HEK293T (cell line): ENCODE results near the gene NDE1.

Experiments used
- CTCF ChIA-PET: fragments of 350-600 bp; formaldehyde crosslinking; extraction: SDS; loops from one replicate; lab custom pipeline; 2021; ENCODE audit warnings: antibody characterized with exemption, inconsistent platforms; lab: Yijun Ruan, JAX
- POLR2A ChIA-PET: fragments of 350-600 bp; formaldehyde crosslinking; extraction: SDS; loops from one replicate; lab custom pipeline; 2020; ENCODE audit warnings: antibody characterized with exemption, inconsistent platforms; lab: Yijun Ruan, JAX
- DNase-seq: peaks from one replicate; pipeline ENCODE4 v3.0.0; 2012; ENCODE audit warnings: mixed read lengths; ENCODE audit errors: extremely low spot score
- ARNT ChIP-seq: fragments of 450-650 bp; IDR thresholded peaks from 2 replicates; pipeline ENCODE4 v1.6.1; 2017; ENCODE audit warnings: mild to moderate bottlenecking
- BHLHE40 ChIP-seq: fragments of 450-650 bp; IDR thresholded peaks from 2 replicates; pipeline ENCODE4 v1.6.1; 2016; ENCODE audit warnings: mild to moderate bottlenecking, moderate library complexity, borderline replicate concordance
- CTBP1 ChIP-seq: fragments of 450-650 bp; IDR thresholded peaks from 2 replicates; pipeline ENCODE4 v1.6.1; 2016; ENCODE audit warnings: borderline replicate concordance
- ELF4 ChIP-seq: fragments of 450-650 bp; IDR thresholded peaks from 2 replicates; pipeline ENCODE4 v1.6.1; 2017; ENCODE audit warnings: antibody characterized with exemption
- FOXA1 ChIP-seq: fragments of 450-650 bp; IDR thresholded peaks from 2 replicates; pipeline ENCODE4 v1.6.1; 2016; ENCODE audit warnings: mild to moderate bottlenecking
- FOXK2 ChIP-seq: fragments of 450-650 bp; IDR thresholded peaks from 2 replicates; pipeline ENCODE4 v1.6.1; 2016; ENCODE audit warnings: mild to moderate bottlenecking
- FOXM1 ChIP-seq: fragments of 450-650 bp; IDR thresholded peaks from 2 replicates; pipeline ENCODE4 v1.6.1; 2017; ENCODE audit warnings: mild to moderate bottlenecking, borderline replicate concordance
- HDGF ChIP-seq: fragments of 450-650 bp; IDR thresholded peaks from 2 replicates; pipeline ENCODE4 v1.6.1; 2017; ENCODE audit warnings: antibody characterized with exemption, borderline replicate concordance
- L3MBTL2 ChIP-seq: fragments of 450-650 bp; conservative IDR thresholded peaks from 2 replicates; pipeline ENCODE4 v1.6.1; 2016; ENCODE audit warnings: mild to moderate bottlenecking
- LEF1 ChIP-seq: fragments of 450-650 bp; IDR thresholded peaks from 2 replicates; pipeline ENCODE4 v1.6.1; 2017; ENCODE audit warnings: mild to moderate bottlenecking, borderline replicate concordance
- NFRKB ChIP-seq: fragments of 450-650 bp; IDR thresholded peaks from 2 replicates; pipeline ENCODE4 v1.6.1; 2016; ENCODE audit warnings: mild to moderate bottlenecking, moderate library complexity
- SP1 ChIP-seq: fragments of 450-650 bp; IDR thresholded peaks from 2 replicates; pipeline ENCODE4 v1.6.1; 2017
- SUZ12 ChIP-seq: fragments of 450-650 bp; IDR thresholded peaks from 2 replicates; pipeline ENCODE4 v1.6.1; 2016; ENCODE audit warnings: mild to moderate bottlenecking
- TARDBP ChIP-seq: fragments of 450-650 bp; IDR thresholded peaks from 2 replicates; pipeline ENCODE4 v1.6.1; 2016
- ZNF384 ChIP-seq: fragments of 450-650 bp; IDR thresholded peaks from 2 replicates; pipeline ENCODE4 v1.6.1; 2016
- TF ChIP-seq, protein P1 (sequence below): fragments of 450-650 bp; IDR thresholded peaks from 2 replicates; pipeline ENCODE4 v1.6.1; 2016

The NDE1 gene

DNA sequence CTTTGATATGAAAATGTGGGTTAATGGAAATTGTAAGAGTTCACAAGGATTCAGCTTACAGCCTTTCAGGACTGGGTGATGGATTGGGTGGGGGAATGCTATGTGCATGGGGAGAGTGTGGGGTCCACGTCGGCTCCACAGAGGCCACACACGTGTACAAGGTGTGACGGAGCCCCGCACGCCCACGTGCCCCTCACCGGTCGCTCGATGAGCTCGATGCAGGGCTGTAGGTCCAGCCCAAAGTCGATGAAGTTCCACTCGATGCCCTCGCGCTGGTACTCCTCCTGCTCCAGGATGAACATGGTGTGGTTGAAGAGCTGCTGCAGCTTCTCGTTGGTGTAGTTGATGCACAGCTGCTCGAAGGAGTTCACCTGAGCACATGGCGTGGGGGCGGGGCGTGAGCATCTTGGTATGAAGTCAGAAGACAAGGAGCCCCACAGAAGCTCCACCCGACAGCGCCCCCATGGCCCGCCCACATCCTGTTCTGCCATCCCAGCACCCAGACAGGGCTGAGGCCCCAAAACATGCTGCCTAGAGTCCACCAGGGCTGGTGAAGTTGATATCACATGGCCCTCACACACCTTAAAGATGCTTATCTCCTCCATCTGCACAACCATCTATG lies 107.7 kb downstream of the NDE1 start:
- CTCF ChIA-PET = interaction anchor here (0.5 to 0.6 kb wide), 3 partner anchors 13 to 49 kb away, joined by 3 to 5 read pairs (median 4); no protein-coding TSS in a partner anchor
- TF ChIP-seq CTBP1 (no peak), NFRKB (no peak)
- POLR2A ChIA-PET = interaction anchor here (1.2 kb wide), 1 partner anchor 15 kb away, joined by 3 read pairs; no protein-coding TSS in a partner anchor
- DNase-seq = no peak

DNA sequence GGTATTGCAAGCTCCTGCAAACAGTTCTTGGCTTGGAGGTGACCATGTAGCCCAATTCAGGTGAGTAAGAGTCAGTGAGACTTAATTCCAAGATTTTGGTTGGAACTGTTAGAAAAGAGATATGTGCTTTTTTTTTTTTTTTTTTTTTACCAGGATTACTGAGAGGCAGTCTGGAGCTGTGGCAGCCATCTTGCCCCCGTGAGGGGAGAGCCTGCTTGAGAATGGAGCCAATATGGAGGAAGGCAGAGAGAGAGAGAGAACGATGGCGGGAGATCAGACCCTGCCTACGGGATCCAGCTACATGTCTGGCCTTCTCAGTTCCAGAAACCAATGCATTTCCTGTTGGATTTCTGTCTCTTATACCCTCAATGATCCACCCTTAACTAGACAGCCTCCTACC lies 109.0 kb downstream of the NDE1 start:
- ChIA-PET CTCF (interaction anchor here (0.7 kb wide), 1 partner anchor 200 kb away, joined by 3 read pairs; no protein-coding TSS in a partner anchor), POLR2A (no interaction called here)
- no peak for DNase-seq
- TF ChIP-seq FOXK2 = no peak
- TF ChIP-seq TARDBP = no peak
- no peak for TF ChIP-seq BHLHE40
- no peak for TF ChIP-seq NFRKB
- no peak for TF ChIP-seq ELF4
- no peak for TF ChIP-seq HDGF
- no peak for TF ChIP-seq FOXM1
- no peak for TF ChIP-seq CTBP1
- no peak for TF ChIP-seq FOXA1
- TF ChIP-seq L3MBTL2 = no peak
- no peak for TF ChIP-seq ARNT
- no peak for TF ChIP-seq LEF1
- TF ChIP-seq SUZ12 = no peak

DNA sequence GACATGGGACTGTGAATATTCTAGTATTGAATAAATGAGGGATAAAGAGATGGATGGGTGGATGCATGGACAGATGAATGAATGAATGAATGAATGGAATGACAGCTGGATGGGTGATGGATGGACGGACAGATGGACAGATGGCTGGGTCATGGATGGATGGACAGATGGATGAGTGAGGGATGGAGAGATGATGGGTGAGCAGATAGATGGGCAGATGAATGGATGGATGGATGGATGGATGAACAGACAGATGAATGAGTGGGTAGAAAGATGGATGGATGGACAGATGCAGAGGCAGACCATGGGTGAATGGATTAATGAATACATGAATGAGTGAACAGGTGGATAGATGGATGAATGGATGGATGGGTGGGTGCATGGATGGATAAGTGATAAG lies 110.1 kb downstream of the NDE1 start:
- no peak for DNase-seq
- ChIA-PET CTCF (interaction anchor here (1.1 kb wide), 1 partner anchor 57 kb away, joined by 3 read pairs; no protein-coding TSS in a partner anchor), POLR2A (no interaction called here)
- TF ChIP-seq HDGF = no peak
- TF ChIP-seq SP1 = no peak
- TF ChIP-seq, protein P1, sequence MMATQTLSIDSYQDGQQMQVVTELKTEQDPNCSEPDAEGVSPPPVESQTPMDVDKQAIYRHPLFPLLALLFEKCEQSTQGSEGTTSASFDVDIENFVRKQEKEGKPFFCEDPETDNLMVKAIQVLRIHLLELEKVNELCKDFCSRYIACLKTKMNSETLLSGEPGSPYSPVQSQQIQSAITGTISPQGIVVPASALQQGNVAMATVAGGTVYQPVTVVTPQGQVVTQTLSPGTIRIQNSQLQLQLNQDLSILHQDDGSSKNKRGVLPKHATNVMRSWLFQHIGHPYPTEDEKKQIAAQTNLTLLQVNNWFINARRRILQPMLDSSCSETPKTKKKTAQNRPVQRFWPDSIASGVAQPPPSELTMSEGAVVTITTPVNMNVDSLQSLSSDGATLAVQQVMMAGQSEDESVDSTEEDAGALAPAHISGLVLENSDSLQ = no peak
- no peak for TF ChIP-seq FOXK2

DNA sequence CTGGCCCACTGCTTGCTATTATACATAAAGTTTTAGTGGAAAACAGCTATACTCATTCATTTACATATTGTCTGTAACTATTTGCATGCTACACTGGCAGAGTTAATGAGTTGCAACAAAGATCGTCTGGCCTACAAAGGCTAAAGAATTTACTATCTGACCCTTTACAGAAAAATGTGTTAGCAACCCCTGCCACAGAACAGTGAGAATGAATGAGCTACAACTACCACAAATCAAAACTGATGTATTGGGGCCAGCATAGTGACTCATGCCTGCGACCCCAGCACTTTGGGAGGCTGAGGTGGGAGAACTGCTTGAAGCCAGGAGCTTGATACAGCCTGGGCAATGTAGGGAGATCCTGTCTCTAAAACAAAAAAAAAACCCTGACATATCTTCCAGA lies 114.1 kb downstream of the NDE1 start:
- no peak for DNase-seq
- TF ChIP-seq ARNT (no peak), FOXK2 (no peak), HDGF (no peak), ZNF384 (no peak)
- TF ChIP-seq, protein P1 = no peak
- ChIA-PET CTCF (no interaction called here), POLR2A (no interaction called here)

DNA sequence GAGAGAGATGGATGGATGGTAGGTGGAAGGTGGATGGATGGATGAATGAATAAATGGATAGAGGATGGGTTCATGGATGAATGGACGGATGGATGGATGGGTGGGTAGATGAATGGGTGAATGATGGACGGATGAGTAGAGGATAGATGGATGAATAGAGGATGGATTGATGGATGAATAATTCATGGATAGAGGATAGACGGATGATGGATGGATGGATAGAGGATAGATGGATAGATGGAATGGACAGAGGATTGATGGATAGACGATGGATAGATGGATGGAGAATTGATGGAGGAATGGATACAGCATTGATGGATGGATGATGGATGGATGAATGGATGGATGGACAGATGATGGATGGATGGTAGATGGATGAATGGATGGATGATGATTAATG lies 115.1 kb downstream of the NDE1 start:
- TF ChIP-seq ELF4 (no peak), HDGF (no peak), ARNT (no peak), L3MBTL2 (no peak), TARDBP (no peak), FOXM1 (no peak), CTBP1 (no peak), ZNF384 (no peak), FOXA1 (no peak)
- ChIA-PET CTCF (no interaction called here), POLR2A (no interaction called here)
- DNase-seq = no peak

DNA sequence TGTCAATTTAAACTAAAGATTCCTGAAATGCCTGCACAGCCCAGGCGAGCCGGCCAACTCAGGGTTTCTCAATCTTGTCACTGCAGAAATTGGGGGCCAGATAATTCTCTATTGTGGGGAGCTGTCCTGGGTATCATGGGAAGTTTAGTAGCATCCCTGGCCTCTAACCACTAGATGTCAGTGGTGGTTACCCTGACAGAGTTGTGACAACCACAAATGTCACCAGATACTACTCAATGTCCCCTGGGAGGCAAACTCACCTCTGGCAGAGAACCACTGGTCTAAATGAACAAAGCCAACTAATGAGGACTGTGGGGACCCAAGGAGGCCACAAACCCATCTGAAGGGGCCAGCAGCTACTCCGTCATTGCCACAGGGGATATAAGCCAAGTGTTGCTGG lies 115.8 kb downstream of the NDE1 start:
- CTCF ChIA-PET = no interaction called here
- peak; percentile 58 for DNase-seq
- POLR2A ChIA-PET = no interaction called here
- no peak for TF ChIP-seq LEF1
- TF ChIP-seq, protein P1 = 0 out of 2 replicates have a peak, but pooled peaks have one; percentile 24

DNA sequence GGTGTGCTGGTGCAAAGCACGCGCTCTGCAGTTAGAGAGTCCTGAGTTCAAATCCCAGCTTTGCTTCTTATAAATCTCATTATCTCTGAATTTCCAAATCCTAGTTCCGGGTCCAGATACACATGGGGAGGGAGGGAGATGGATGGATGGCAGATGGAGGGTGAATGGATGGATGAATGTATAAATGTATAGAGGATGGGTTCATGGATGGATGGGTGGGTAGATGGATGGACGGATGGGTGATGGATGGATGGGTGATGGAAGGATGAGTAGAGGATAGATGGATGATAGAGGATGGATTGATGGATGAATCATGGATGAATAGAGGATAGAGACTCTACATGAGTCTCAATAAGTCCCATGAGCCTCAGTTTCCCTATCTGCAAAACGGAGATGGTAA lies 116.9 kb downstream of the NDE1 start:
- DNase-seq = no peak
- no peak for TF ChIP-seq FOXA1
- TF ChIP-seq FOXM1 = no peak
- TF ChIP-seq CTBP1 = no peak
- no peak for TF ChIP-seq ARNT
- TF ChIP-seq ZNF384 = no peak
- no peak for TF ChIP-seq SUZ12
- no peak for TF ChIP-seq FOXK2
- no peak for TF ChIP-seq SP1
- no peak for TF ChIP-seq NFRKB
- TF ChIP-seq BHLHE40 = no peak
- ChIA-PET CTCF (interaction anchor here (0.6 kb wide), 2 partner anchors 55 to 83 kb away, joined by 3 to 4 read pairs; no protein-coding TSS in a partner anchor), POLR2A (no interaction called here)
